NCI-H345 treated with DMSO at 0.1 percent for 48 hours (cell line): ENCODE data around the gene TSPY9.
"Not testable (repeated sequence)": the region's sequence is repeated elsewhere in the genome, so short reads cannot be mapped to it uniquely, and the experiment has no call there.

Source experiments
- DNase-seq: peaks from one replicate; lab custom pipeline; 2025; ENCODE audit not compliant: unreplicated experiment; lab: John Stamatoyannopoulos, UW

The TSPY9 gene, protein sequence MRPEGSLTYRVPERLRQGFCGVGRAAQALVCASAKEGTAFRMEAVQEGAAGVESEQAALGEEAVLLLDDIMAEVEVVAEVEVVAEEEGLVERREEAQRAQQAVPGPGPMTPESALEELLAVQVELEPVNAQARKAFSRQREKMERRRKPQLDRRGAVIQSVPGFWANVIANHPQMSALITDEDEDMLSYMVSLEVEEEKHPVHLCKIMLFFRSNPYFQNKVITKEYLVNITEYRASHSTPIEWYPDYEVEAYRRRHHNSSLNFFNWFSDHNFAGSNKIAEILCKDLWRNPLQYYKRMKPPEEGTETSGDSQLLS

DNA sequence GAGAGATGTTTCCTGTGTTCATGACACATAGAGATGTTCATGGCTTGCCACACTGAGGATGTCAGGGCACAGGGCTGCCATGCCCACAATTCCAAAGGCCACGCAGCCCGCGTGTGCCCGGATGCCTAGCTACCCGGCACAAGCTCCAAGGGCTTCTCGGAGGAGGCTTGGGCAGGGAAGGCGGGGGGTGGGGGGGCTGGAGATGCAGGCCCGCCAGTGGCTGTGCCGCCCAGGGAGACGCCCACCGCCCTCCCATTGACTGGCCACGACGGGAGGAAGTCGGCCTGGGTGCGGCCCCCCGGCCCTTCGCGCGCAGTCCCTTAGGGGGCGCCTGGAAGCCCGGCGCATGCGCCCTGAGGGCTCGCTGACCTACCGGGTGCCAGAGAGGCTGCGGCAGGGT, at the start of gene TSPY9:
Gene TSPY9, plus strand, starts transcription at position 301 of the 400 bp plus-strand sequence. Its CDS starts 46 bp downstream, at position 347.
- not testable (repeated sequence) for DNase-seq

DNA sequence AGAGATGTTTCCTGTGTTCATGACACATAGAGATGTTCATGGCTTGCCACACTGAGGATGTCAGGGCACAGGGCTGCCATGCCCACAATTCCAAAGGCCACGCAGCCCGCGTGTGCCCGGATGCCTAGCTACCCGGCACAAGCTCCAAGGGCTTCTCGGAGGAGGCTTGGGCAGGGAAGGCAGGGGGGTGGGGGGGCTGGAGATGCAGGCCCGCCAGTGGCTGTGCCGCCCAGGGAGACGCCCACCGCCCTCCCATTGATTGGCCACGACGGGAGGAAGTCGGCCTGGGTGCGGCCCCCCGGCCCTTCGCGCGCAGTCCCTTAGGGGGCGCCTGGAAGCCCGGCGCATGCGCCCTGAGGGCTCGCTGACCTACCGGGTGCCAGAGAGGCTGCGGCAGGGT, 20.4 kb upstream of the TSPY9 start, which contains the start of gene TSPY1:
Gene TSPY1, plus strand, starts transcription at position 301 of the 400 bp plus-strand sequence. Its CDS starts 46 bp downstream, at position 347.
- not testable (repeated sequence) for DNase-seq

- DNase-seq = not testable (repeated sequence)
Observed at GRCh38 chrY:9504396-9504795, 17.3 kb downstream of the TSPY9 start.

GRCh38 chrY:9516287-9516686, 29.2 kb downstream of the TSPY9 start:
- not testable (repeated sequence) for DNase-seq

DNA sequence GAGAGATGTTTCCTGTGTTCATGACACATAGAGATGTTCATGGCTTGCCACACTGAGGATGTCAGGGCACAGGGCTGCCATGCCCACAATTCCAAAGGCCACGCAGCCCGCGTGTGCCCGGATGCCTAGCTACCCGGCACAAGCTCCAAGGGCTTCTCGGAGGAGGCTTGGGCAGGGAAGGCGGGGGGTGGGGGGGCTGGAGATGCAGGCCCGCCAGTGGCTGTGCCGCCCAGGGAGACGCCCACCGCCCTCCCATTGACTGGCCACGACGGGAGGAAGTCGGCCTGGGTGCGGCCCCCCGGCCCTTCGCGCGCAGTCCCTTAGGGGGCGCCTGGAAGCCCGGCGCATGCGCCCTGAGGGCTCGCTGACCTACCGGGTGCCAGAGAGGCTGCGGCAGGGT, 40.5 kb downstream of the TSPY9 start, which contains the start of gene TSPY10:
Gene TSPY10, plus strand, starts transcription at position 301 of the 400 bp plus-strand sequence. Its CDS starts 46 bp downstream, at position 347.
- not testable (repeated sequence) for DNase-seq
